Activated T-cell treated with anti-CD3 and anti-CD28 coated beads, Interleukin-2, amount 50 U/mL, for 72 hours (primary cell): ENCODE results near the gene GPSM3. TPM values are rescaled to one million over a fixed set of nuclear protein-coding genes. Genes with fewer than 3 reads are reported as not detected.
"Not testable (repeated sequence)": the region's sequence is repeated elsewhere in the genome, so short reads cannot be mapped to it uniquely, and the experiment has no call there.

Source experiments
- ATAC-seq, 2 donors: fragments of 150-1000 bp; cut with Tn5 transposase; replicated peaks in 1 of 2; 2 replicates each; pipeline ENCODE4 v1.10.0; 2021; ENCODE audit warnings: moderate library complexity in 2 of 2, mild to moderate bottlenecking in 1 of 2
- DNase-seq, 2 donors: peaks; one replicate each; pipeline ENCODE4 v3.0.0; 2021 to 2022; ENCODE audit warnings: mixed read lengths in 1 of 2
- H3K27ac Mint-ChIP-seq: one replicate; pipeline ENCODE4 v1.8.0; 2022; ENCODE audit warnings: mild to moderate bottlenecking, moderate library complexity, mixed read lengths
- H3K27me3 Mint-ChIP-seq: one replicate; pipeline ENCODE4 v1.8.0; 2022; ENCODE audit warnings: low read depth, mixed read lengths
- H3K36me3 Mint-ChIP-seq, 2 donors: one replicate each; pipeline ENCODE4 v1.8.0; 2022; ENCODE audit warnings: mixed read lengths in 2 of 2, mild to moderate bottlenecking in 1 of 2; ENCODE audit not compliant: insufficient read depth in 2 of 2
- H3K4me1 Mint-ChIP-seq: one replicate; pipeline ENCODE4 v1.8.0; 2022; ENCODE audit warnings: low read depth, mixed read lengths
- H3K4me3 Mint-ChIP-seq, 2 donors: one replicate each; pipeline ENCODE4 v1.8.0; 2022; ENCODE audit warnings: mild to moderate bottlenecking in 2 of 2, mixed read lengths in 2 of 2, moderate library complexity in 2 of 2
- H3K9me3 Mint-ChIP-seq, 2 donors: one replicate each; pipeline ENCODE4 v1.8.0; 2022; ENCODE audit warnings: mixed read lengths in 2 of 2
- total RNA-seq, 2 donors: library from RNA; stranded (reverse); gene quantifications; one replicate each; pipeline ENCODE4 v1.2.3, GENCODE V29; 2022

The GPSM3 gene
- total RNA-seq, 2 donors from 2014 or later = 192 to 213 TPM

- H3K36me3 Mint-ChIP-seq = no peaks in the 10 kb centered on the region
Observed at GRCh38 chr6:32196682-32197616, 4.5 kb upstream of the GPSM3 start.

GRCh38 chr6:32195902-32196681, 3.6 kb upstream of the GPSM3 start:
- peak; percentile 70 to 78 for DNase-seq
- Mint-ChIP-seq H3K4me3 (peak overlapping the region; percentile 93 to 95), H3K36me3 (peaks cover 3 to 5% of the 10 kb centered on the region in 2 donors), H3K9me3 (no peaks in the 10 kb centered on the region), H3K4me1 (peaks cover 50% of the 10 kb centered on the region), H3K27ac (peak overlapping the region; percentile 96), H3K27me3 (no peaks in the 10 kb centered on the region)
- peak; percentile 87 to 90 for ATAC-seq

More at GRCh38 chr6:32196682-32197616, 4.5 kb upstream of the GPSM3 start:
- H3K9me3 Mint-ChIP-seq = no peaks in the 10 kb centered on the region
- DNase-seq = no peak
- peak overlapping the region; percentile 96 for H3K27ac Mint-ChIP-seq
- H3K4me1 Mint-ChIP-seq = peaks cover 42% of the 10 kb centered on the region
- peak overlapping the region; percentile 93 to 95 for H3K4me3 Mint-ChIP-seq
- no peaks in the 10 kb centered on the region for H3K27me3 Mint-ChIP-seq
- ATAC-seq = no peak

GRCh38 chr6:32195652-32195901, 3.1 kb upstream of the GPSM3 start:
- peaks cover 3 to 7% of the 10 kb centered on the region in 2 donors for H3K36me3 Mint-ChIP-seq
- peak overlapping the region; percentile 93 to 95 for H3K4me3 Mint-ChIP-seq
- ATAC-seq = peak; percentile 89 to 90
- no peaks in the 10 kb centered on the region for H3K9me3 Mint-ChIP-seq
- H3K4me1 Mint-ChIP-seq = peaks cover 52% of the 10 kb centered on the region
- peak; percentile 100 for DNase-seq
- H3K27ac Mint-ChIP-seq = peak overlapping the region; percentile 95
- no peaks in the 10 kb centered on the region for H3K27me3 Mint-ChIP-seq

GRCh38 chr6:32194825-32195651, 2.6 kb upstream of the GPSM3 start:
- H3K4me1 Mint-ChIP-seq = peaks cover 52% of the 10 kb centered on the region
- H3K36me3 Mint-ChIP-seq = peaks cover 5 to 8% of the 10 kb centered on the region in 2 donors
- H3K4me3 Mint-ChIP-seq = peak overlapping the region; percentile 93 to 95
- DNase-seq = peak in 1 of 2 donors; percentile 37
- no peaks in the 10 kb centered on the region for H3K27me3 Mint-ChIP-seq
- H3K9me3 Mint-ChIP-seq = no peaks in the 10 kb centered on the region
- ATAC-seq = no peak
- peak overlapping the region; percentile 95 for H3K27ac Mint-ChIP-seq

- peak overlapping the region; percentile 95 for H3K27ac Mint-ChIP-seq
- ATAC-seq = no peak
- H3K4me3 Mint-ChIP-seq = peak overlapping the region; percentile 93 to 95
- H3K9me3 Mint-ChIP-seq = no peaks in the 10 kb centered on the region
- H3K36me3 Mint-ChIP-seq = peaks cover 6 to 9% of the 10 kb centered on the region in 2 donors
- H3K27me3 Mint-ChIP-seq = no peaks in the 10 kb centered on the region
- no peak for DNase-seq
- peaks cover 52% of the 10 kb centered on the region for H3K4me1 Mint-ChIP-seq
Observed at GRCh38 chr6:32194388-32194787, 1.9 kb upstream of the GPSM3 start.

GRCh38 chr6:32193096-32193495, 653 bp upstream of the GPSM3 start:
- H3K27me3 Mint-ChIP-seq, H3K9me3 Mint-ChIP-seq, DNase-seq, ATAC-seq: not testable (repeated sequence)
- H3K27ac Mint-ChIP-seq = peak overlapping the region; percentile 93
- H3K4me1 Mint-ChIP-seq = peaks cover 65% of the 10 kb centered on the region
- H3K4me3 Mint-ChIP-seq = peak overlapping the region; percentile 94 to 100
- peaks cover 12% of the 10 kb centered on the region in 2 donors for H3K36me3 Mint-ChIP-seq

- ATAC-seq = no peak
- DNase-seq = no peak
Observed at GRCh38 chr6:32191696-32192607, 491 bp downstream of the GPSM3 start.

GRCh38 chr6:32190911-32191677, 1.3 kb downstream of the GPSM3 start:
- Mint-ChIP-seq H3K36me3 (peaks cover 19 to 22% of the 10 kb centered on the region in 2 donors), H3K27ac (peak overlapping the region; percentile 90), H3K4me3 (peak overlapping the region; percentile 94 to 100), H3K9me3 (no peaks in the 10 kb centered on the region), H3K4me1 (peaks cover 74% of the 10 kb centered on the region), H3K27me3 (no peaks in the 10 kb centered on the region)
- DNase-seq = no peak
- no peak for ATAC-seq

More at GRCh38 chr6:32191696-32192607, 491 bp downstream of the GPSM3 start:
- peak overlapping the region; percentile 94 to 100 for H3K4me3 Mint-ChIP-seq
- H3K9me3 Mint-ChIP-seq = no peaks in the 10 kb centered on the region
- peak overlapping the region; percentile 90 for H3K27ac Mint-ChIP-seq
- no peaks in the 10 kb centered on the region for H3K27me3 Mint-ChIP-seq
- peaks cover 73% of the 10 kb centered on the region for H3K4me1 Mint-ChIP-seq
- H3K36me3 Mint-ChIP-seq = peaks cover 15 to 18% of the 10 kb centered on the region in 2 donors

GRCh38 chr6:32190054-32190851, 2.2 kb downstream of the GPSM3 start, which contains the start of gene PBX2:
Gene PBX2, minus strand, starts transcription at chr6:32190202. Its CDS starts 287 bp downstream, at chr6:32189915.
- H3K27ac Mint-ChIP-seq = peak within 1 kb of the TSS; percentile 97
- peak within 1 kb of the TSS; percentile 94 to 100 for H3K4me3 Mint-ChIP-seq

GRCh38 chr6:32189742-32190053, 2.7 kb downstream of the GPSM3 start:
- Mint-ChIP-seq H3K27ac (peak overlapping the region; percentile 87), H3K36me3 (peaks cover 22 to 25% of the 10 kb centered on the region in 2 donors)
- ATAC-seq = no peak

More at GRCh38 chr6:32190054-32190851, 2.2 kb downstream of the GPSM3 start, which contains the start of gene PBX2:
- peak; percentile 64 to 66 for ATAC-seq
- DNase-seq = peak; percentile 82 to 86
- no peaks in the 10 kb centered on the region for H3K9me3 Mint-ChIP-seq
- H3K4me1 Mint-ChIP-seq = peaks cover 81% of the 10 kb centered on the region
- H3K36me3 Mint-ChIP-seq = peaks cover 22 to 24% of the 10 kb centered on the region in 2 donors
- no peaks in the 10 kb centered on the region for H3K27me3 Mint-ChIP-seq

More at GRCh38 chr6:32189742-32190053, 2.7 kb downstream of the GPSM3 start:
- H3K9me3 Mint-ChIP-seq = no peaks in the 10 kb centered on the region
- DNase-seq = no peak
- no peaks in the 10 kb centered on the region for H3K27me3 Mint-ChIP-seq
- peak overlapping the region; percentile 89 to 92 for H3K4me3 Mint-ChIP-seq
- peaks cover 76% of the 10 kb centered on the region for H3K4me1 Mint-ChIP-seq
